Endothelial cell of umbilical vein (primary cell): ENCODE measurements around the gene COL4A2. TPM values are rescaled to one million over a fixed set of nuclear protein-coding genes. Genes with fewer than 3 reads are reported as not detected.

ENCODE experiments used
- BruUV-seq: library from RNA; stranded (reverse); fragments of 400-500 nt; replicated peaks from 2 replicates; lab custom pipeline; 2021; lab: Mats Ljungman, UMichigan
- CTCF ChIA-PET: fragments of 300-600, 350-600 bp; sonication (Branson Sonifier 250); formaldehyde crosslinking; loops from one replicate; lab custom pipeline; 2021; ENCODE audit warnings: antibody characterized with exemption, inconsistent platforms; lab: Charles Lee
- POLR2A ChIA-PET: fragments of 300-600, 350-600 bp; sonication (Branson Sonifier 250); formaldehyde crosslinking; loops from one replicate; lab custom pipeline; 2021; ENCODE audit warnings: antibody characterized with exemption, inconsistent platforms; lab: Charles Lee
- DNase-seq: peaks from one replicate; pipeline ENCODE4 v3.0.0-alpha.2; 2011; ENCODE audit warnings: low read depth, low spot score
- FAIRE-seq: peaks from 2 replicates; lab custom pipeline; 2011; peaks lifted over from hg19 to GRCh38; lab: Jason Lieb, UNC
- H2AFZ ChIP-seq: 2 replicates; pipeline ENCODE4 v1.6.0; 2012; ENCODE audit warnings: low read depth, low read length, control low read depth, inconsistent platforms
- H3K27ac ChIP-seq: 2 replicates; pipeline ENCODE4 v1.5.1; 2011; ENCODE audit warnings: low read depth, mild to moderate bottlenecking, control low read depth, low read length, moderate library complexity; ENCODE audit not compliant: insufficient read depth
- H3K27me3 ChIP-seq, 2 experiments: 2 replicates each; pipeline versions ENCODE4 v1.6.0 to v1.6.1; 2011; ENCODE audit warnings: low read length in 2 of 2, mixed read lengths in 1 of 2; ENCODE audit not compliant: control insufficient read depth in 2 of 2, insufficient read depth in 2 of 2
- H3K36me3 ChIP-seq, 2 experiments: 2 replicates in 1 of 2; 3 replicates in 1 of 2; pipeline ENCODE4 v1.5.1; 2011; ENCODE audit warnings: low read length in 2 of 2, mild to moderate bottlenecking in 1 of 2, moderate library complexity in 1 of 2; ENCODE audit not compliant: control insufficient read depth in 2 of 2, insufficient read depth in 2 of 2; ENCODE audit errors: extremely low read depth in 1 of 2
- H3K4me1 ChIP-seq: 3 replicates; pipeline ENCODE4 v1.5.1; 2011; ENCODE audit warnings: mild to moderate bottlenecking, low read length; ENCODE audit not compliant: control insufficient read depth, insufficient read depth; ENCODE audit errors: extremely low read depth
- H3K4me2 ChIP-seq: 2 replicates; pipeline ENCODE4 v1.6.1; 2011; ENCODE audit warnings: low read length, control low read depth, mixed read lengths; ENCODE audit not compliant: insufficient read depth
- H3K4me3 ChIP-seq, 3 experiments: fragments of 200-600 bp in 1 of 3; sonication (generic), shearing (Covaris generic) in 1 of 3; replicated peaks in 1 of 3; 2 replicates each; pipeline ENCODE4 v1.5.1; 2011 to 2016; ENCODE audit warnings: control low read depth in 3 of 3, low read length in 3 of 3, mild to moderate bottlenecking in 2 of 3, inconsistent platforms in 1 of 3, low read depth in 1 of 3, moderate library complexity in 1 of 3; ENCODE audit not compliant: insufficient read depth in 1 of 3
- H3K79me2 ChIP-seq: 2 replicates; pipeline ENCODE4 v1.6.0; 2012; ENCODE audit warnings: low read length, inconsistent platforms; ENCODE audit not compliant: control insufficient read depth, insufficient read depth
- H3K9ac ChIP-seq: replicated peaks from 2 replicates; pipeline ENCODE3; 2011; ENCODE audit warnings: low read length, control low read depth; ENCODE audit not compliant: insufficient read depth; ENCODE audit errors: extremely low read depth
- H3K9me1 ChIP-seq: replicated peaks from 3 replicates; pipeline ENCODE4 v1.6.0; 2011; ENCODE audit warnings: mild to moderate bottlenecking, low read length; ENCODE audit not compliant: control insufficient read depth, insufficient read depth; ENCODE audit errors: extremely low read depth
- H3K9me3 ChIP-seq: replicated peaks from 2 replicates; pipeline ENCODE4 v1.5.1; 2012; ENCODE audit warnings: low read length, inconsistent platforms; ENCODE audit not compliant: control insufficient read depth, insufficient read depth
- H4K20me1 ChIP-seq: replicated peaks from 2 replicates; pipeline ENCODE3; 2011; ENCODE audit warnings: mild to moderate bottlenecking, low read length; ENCODE audit not compliant: control insufficient read depth, insufficient read depth; ENCODE audit errors: extremely low read depth
- CTCF ChIP-seq, 2 donors: IDR thresholded peaks; 1 replicate in 1 of 2; 2 replicates in 1 of 2; pipeline ENCODE4 v1.5.1; 2011; ENCODE audit warnings: low read length in 2 of 2, mild to moderate bottlenecking in 2 of 2, moderate library complexity in 2 of 2, control low read depth in 1 of 2, inconsistent platforms in 1 of 2, low read depth in 1 of 2; ENCODE audit not compliant: insufficient read depth in 1 of 2; ENCODE audit errors: extremely low read depth in 1 of 2
- EZH2 ChIP-seq: IDR thresholded peaks from 2 replicates; pipeline ENCODE4 v1.6.1; 2012; ENCODE audit warnings: borderline replicate concordance, low read depth, mild to moderate bottlenecking, moderate library complexity, low read length, inconsistent platforms; ENCODE audit not compliant: severe bottlenecking
- FOS ChIP-seq: IDR thresholded peaks from 2 replicates; pipeline ENCODE4 v1.6.1; 2011; ENCODE audit warnings: mild to moderate bottlenecking, low read length, moderate library complexity, borderline replicate concordance; ENCODE audit not compliant: insufficient read depth
- GATA2 ChIP-seq: IDR thresholded peaks from 2 replicates; pipeline ENCODE4 v1.7.0; 2011; ENCODE audit warnings: low read depth, mild to moderate bottlenecking, moderate library complexity, mixed read lengths, low read length; ENCODE audit not compliant: insufficient read length, insufficient read depth
- JUN ChIP-seq: IDR thresholded peaks from 2 replicates; pipeline ENCODE4 v1.6.1; 2011; ENCODE audit warnings: borderline replicate concordance, low read depth; ENCODE audit not compliant: insufficient read length, insufficient read depth
- MAX ChIP-seq: IDR thresholded peaks from 2 replicates; pipeline ENCODE4 v1.6.1; 2011; ENCODE audit not compliant: insufficient read depth, insufficient read length
- MYC ChIP-seq: IDR thresholded peaks from one replicate; pipeline ENCODE4 v1.6.1; 2011; ENCODE audit warnings: mild to moderate bottlenecking, low read depth, low read length
- POLR2A ChIP-seq: IDR thresholded peaks from 2 replicates; pipeline ENCODE4 v1.6.1; 2012; ENCODE audit warnings: low read depth, mild to moderate bottlenecking, control low read depth, low read length
- POLR2AphosphoS5 ChIP-seq: IDR thresholded peaks from 2 replicates; pipeline ENCODE4 v1.6.1; 2012; ENCODE audit warnings: low read depth, mild to moderate bottlenecking, control low read depth, low read length, moderate library complexity; ENCODE audit not compliant: insufficient read depth
- dilution Hi-C: fragments of 300-500 bp; cut with MboI; formaldehyde crosslinking; loops from one replicate; pipeline ENCODE4 v1.15.0; 2019; ENCODE audit warnings: low sequenced_read_pairs; ENCODE audit not compliant: extremely low pct_ligation_motif_present
- intact Hi-C: fragments of 100-400 bp; cut with micrococcal nuclease; formaldehyde crosslinking; loops from one replicate; pipeline ENCODE4 v1.10.0; 2022
- polyA plus RNA-seq, 4 experiments: library from polyadenylated mRNA; depleted of rRNA in 3 of 4; stranded (reverse) in 3 of 4; unstranded in 1 of 4; fragments of >200 nt; gene quantifications; 2 replicates each; pipeline versions ENCODE4 v1.2.1 to v1.2.3, GENCODE V29; 2011 to 2012; ENCODE audit warnings: missing spikeins in 1 of 4
- total RNA-seq: library from RNA; stranded (reverse); gene quantifications from 2 replicates; pipeline ENCODE4 v1.2.3, GENCODE V29; 2021

Gene COL4A2
- total and polyA plus RNA-seq, 2 donors (not counting 3 experiments of a cell fraction or from before 2014, with no cell fraction given), result 792 to 940 TPM

- DNase-seq (no peak), FAIRE-seq (no peak)
- Histone ChIP-seq H2AFZ (no peak overlapping the region), H3K4me3 (no peak overlapping the region), H3K27ac (no peak overlapping the region), H3K27me3 (peaks cover 0 to 5% of the 10 kb centered on the region in 2 experiments), H3K4me1 (peaks cover 8% of the 10 kb centered on the region), H3K36me3 (no peaks in the 10 kb centered on the region), H4K20me1 (no peaks in the 10 kb centered on the region), H3K9me3 (no peaks in the 10 kb centered on the region), H3K79me2 (no peaks in the 10 kb centered on the region), H3K4me2 (no peak overlapping the region), H3K9ac (no peak overlapping the region), H3K9me1 (no peaks in the 10 kb centered on the region)
- BruUV-seq, result no TSS peak
- CTCF ChIA-PET, result no interaction called here
- TF ChIP-seq EZH2, result no peak
- TF ChIP-seq JUN, result no peak
- no peak for TF ChIP-seq MYC
- no peak for TF ChIP-seq CTCF (IDR thresholded peaks at IDR 0.05; ENCODE audit: extremely low read depth in 1 of 2, insufficient read depth in 1 of 2, low read depth in 1 of 2, low read length in 2 of 2)
- TF ChIP-seq GATA2, result no peak
- no peak for TF ChIP-seq POLR2A
- TF ChIP-seq FOS, result no peak
- TF ChIP-seq MAX, result no peak
- TF ChIP-seq POLR2AphosphoS5, result no peak
- intact Hi-C loops (no loop called here), dilution Hi-C loops (no loop called here)
- POLR2A ChIA-PET, result no interaction called here
These were observed 250.0 kb downstream of the COL4A2 start for GRCh38 chr13:110557082-110557481.
